Testis (tissue), 3 donors: ENCODE data around the gene NFIL3. TPM values are rescaled to one million over a fixed set of nuclear protein-coding genes. Genes with fewer than 3 reads are reported as not detected.

Source experiments
- DNase-seq: peaks from one replicate; pipeline ENCODE4 v3.0.0-alpha.2; 2019
- H3K27ac ChIP-seq, 2 donors: fragments of 200-600 bp; sonication (generic); one replicate each; pipeline ENCODE4 v1.5.1; 2019
- H3K27me3 ChIP-seq: fragments of 200-600 bp; sonication (generic); one replicate; pipeline ENCODE4 v1.5.1; 2019
- H3K36me3 ChIP-seq: fragments of 200-600 bp; sonication (generic); one replicate; pipeline ENCODE4 v1.5.1; 2017; ENCODE audit warnings: low read depth; ENCODE audit errors: missing control alignments
- H3K4me1 ChIP-seq: fragments of 200-600 bp; sonication (generic); one replicate; pipeline ENCODE4 v1.5.1; 2019
- H3K4me3 ChIP-seq, 2 donors: fragments of 200-600 bp; sonication (generic); one replicate each; pipeline ENCODE4 v1.5.1; 2017 to 2019
- H3K9me3 ChIP-seq: fragments of 200-600 bp; sonication (generic); one replicate; pipeline ENCODE4 v1.5.1; 2017
- POLR2A ChIP-seq: fragments of 450-650 bp; IDR thresholded peaks from one replicate; pipeline ENCODE4 v1.6.1; 2017; ENCODE audit warnings: antibody characterized with exemption, mild to moderate bottlenecking, moderate library complexity
- WGBS, 2 donors: methylation state at CpG; one replicate each; pipeline ENCODE4 v1.1.5; 2018; 5-methylcytosine and 5-hydroxymethylcytosine counted together
- intact Hi-C: fragments of 100-400 bp; cut with DNase I; formaldehyde crosslinking; loops from one replicate; pipeline ENCODE4 v1.15.1; 2023; ENCODE audit warnings: low total_unique reads
- polyA plus RNA-seq: library from polyadenylated mRNA; stranded (reverse); fragments of 350-450 nt; fragmentation: Illumina TruSeq; extraction: RNeasy Lipid Tissue Mini Kit (QIAGEN cat#74804); gene quantifications from one replicate; pipeline ENCODE4 v1.2.3, GENCODE V29; 2014; ENCODE audit warnings: low read depth, low replicate concordance; ENCODE audit not compliant: insufficient read depth
- total RNA-seq, 2 donors: library from RNA; depleted of rRNA; stranded (reverse); fragments of >200 nt; gene quantifications; one replicate each; pipeline ENCODE4 v1.2.3, GENCODE V29; 2016
- TF ChIP-seq, protein P1 (sequence below), 3 experiments: fragments of 450-650 bp in 2 of 3; fragments of 200-600 bp in 1 of 3; sonication (generic) in 1 of 3; IDR thresholded peaks; one replicate each; pipeline ENCODE4 v1.5.1; 2016 to 2019; ENCODE audit warnings: antibody characterized with exemption in 3 of 3, mild to moderate bottlenecking in 2 of 3, moderate library complexity in 1 of 3

The NFIL3 gene
- total and polyA plus RNA-seq, 3 donors from 2014 or later, result 25.3 to 34.8 (median 30.5) TPM

DNA sequence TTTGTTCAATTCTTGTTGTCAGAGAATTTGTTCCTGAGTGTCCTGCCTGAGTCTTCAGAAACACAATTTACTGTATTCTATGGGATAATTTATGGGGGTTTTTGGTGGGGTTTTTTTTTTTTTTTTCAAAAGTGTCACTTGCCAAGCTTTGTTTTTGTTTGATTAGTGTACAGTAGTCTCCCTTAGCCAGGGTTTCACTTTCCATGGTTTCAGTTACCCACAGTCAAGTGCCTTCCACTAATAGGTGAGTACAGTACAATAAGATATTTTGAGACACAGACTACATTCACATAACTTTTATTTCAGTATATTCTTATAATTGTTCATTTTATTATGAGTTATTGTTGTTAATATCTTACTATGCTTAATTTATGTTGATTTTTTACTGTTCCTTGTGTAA lies 36.9 kb downstream of the NFIL3 start:
- no peak for DNase-seq
- intact Hi-C loops, result no loop called here
- Histone ChIP-seq H3K4me1 (no peaks in the 10 kb centered on the region), H3K27ac (no peak overlapping the region), H3K9me3 (no peaks in the 10 kb centered on the region), H3K36me3 (no peaks in the 10 kb centered on the region), H3K27me3 (no peaks in the 10 kb centered on the region), H3K4me3 (no peak overlapping the region)
- TF ChIP-seq, protein P1, sequence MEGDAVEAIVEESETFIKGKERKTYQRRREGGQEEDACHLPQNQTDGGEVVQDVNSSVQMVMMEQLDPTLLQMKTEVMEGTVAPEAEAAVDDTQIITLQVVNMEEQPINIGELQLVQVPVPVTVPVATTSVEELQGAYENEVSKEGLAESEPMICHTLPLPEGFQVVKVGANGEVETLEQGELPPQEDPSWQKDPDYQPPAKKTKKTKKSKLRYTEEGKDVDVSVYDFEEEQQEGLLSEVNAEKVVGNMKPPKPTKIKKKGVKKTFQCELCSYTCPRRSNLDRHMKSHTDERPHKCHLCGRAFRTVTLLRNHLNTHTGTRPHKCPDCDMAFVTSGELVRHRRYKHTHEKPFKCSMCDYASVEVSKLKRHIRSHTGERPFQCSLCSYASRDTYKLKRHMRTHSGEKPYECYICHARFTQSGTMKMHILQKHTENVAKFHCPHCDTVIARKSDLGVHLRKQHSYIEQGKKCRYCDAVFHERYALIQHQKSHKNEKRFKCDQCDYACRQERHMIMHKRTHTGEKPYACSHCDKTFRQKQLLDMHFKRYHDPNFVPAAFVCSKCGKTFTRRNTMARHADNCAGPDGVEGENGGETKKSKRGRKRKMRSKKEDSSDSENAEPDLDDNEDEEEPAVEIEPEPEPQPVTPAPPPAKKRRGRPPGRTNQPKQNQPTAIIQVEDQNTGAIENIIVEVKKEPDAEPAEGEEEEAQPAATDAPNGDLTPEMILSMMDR (IDR thresholded peaks at IDR 0.05), result no peak
- TF ChIP-seq POLR2A, result no peak

DNA sequence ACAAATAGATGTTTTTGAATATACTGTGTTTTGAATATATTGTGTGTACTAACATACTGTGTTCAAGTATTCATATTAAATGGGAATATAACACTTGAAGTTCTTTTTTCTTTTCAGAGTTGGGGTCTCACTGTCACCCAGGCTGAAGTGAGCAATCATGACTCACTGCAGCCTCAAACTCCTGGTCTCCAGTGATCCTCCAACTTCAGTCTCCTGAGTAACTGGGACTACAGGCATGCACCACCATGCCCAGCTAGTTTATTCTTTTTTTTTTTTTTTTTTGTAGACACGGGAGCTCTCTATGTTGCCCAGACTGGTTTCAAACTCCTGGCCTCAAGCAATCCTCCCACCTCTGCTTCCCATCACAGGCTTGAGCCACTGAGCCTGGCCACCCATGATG lies 38.7 kb downstream of the NFIL3 start:
- Histone ChIP-seq H3K27me3 (no peaks in the 10 kb centered on the region), H3K36me3 (no peaks in the 10 kb centered on the region), H3K4me1 (no peaks in the 10 kb centered on the region), H3K27ac (no peak overlapping the region), H3K9me3 (no peaks in the 10 kb centered on the region), H3K4me3 (no peak overlapping the region)
- intact Hi-C loops, result no loop called here
- no peak for DNase-seq
- WGBS, 2 donors, result 79 to 80% methylated on average over 1 of the region's 1 CpG
- TF ChIP-seq, protein P1 (IDR thresholded peaks at IDR 0.05), result no peak
- no peak for TF ChIP-seq POLR2A

GRCh38 chr9:91383577-91383976 lies 40.1 kb downstream of the NFIL3 start:
- TF ChIP-seq, protein P1 (IDR thresholded peaks at IDR 0.05), result no peak
- no peak for TF ChIP-seq POLR2A
- no peak for DNase-seq
- Histone ChIP-seq H3K4me1 (no peaks in the 10 kb centered on the region), H3K9me3 (no peaks in the 10 kb centered on the region), H3K27me3 (no peaks in the 10 kb centered on the region), H3K4me3 (no peak overlapping the region), H3K27ac (no peak overlapping the region), H3K36me3 (no peaks in the 10 kb centered on the region)
- intact Hi-C loops, result no loop called here

DNA sequence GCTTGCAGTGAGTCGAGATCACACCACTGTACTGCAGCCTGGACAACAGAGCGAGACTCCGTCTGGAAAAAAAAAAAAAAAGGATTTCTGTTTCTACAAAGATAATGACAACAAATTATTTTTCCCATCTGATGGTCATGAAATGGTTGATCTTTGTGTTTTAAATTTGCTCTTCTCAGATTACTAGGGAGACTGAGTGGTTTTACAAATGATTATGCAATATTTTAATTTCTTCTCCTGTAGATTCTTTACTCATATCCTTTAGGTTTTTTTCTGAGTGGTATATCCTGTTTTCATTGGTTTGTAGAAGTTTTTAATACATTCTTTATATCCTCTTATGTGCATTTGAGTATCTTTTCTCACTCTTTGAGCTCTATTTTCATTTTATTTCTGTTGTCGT lies 41.3 kb downstream of the NFIL3 start:
- DNase-seq, result no peak
- TF ChIP-seq, protein P1 (IDR thresholded peaks at IDR 0.05), result no peak
- no peak for TF ChIP-seq POLR2A

DNA sequence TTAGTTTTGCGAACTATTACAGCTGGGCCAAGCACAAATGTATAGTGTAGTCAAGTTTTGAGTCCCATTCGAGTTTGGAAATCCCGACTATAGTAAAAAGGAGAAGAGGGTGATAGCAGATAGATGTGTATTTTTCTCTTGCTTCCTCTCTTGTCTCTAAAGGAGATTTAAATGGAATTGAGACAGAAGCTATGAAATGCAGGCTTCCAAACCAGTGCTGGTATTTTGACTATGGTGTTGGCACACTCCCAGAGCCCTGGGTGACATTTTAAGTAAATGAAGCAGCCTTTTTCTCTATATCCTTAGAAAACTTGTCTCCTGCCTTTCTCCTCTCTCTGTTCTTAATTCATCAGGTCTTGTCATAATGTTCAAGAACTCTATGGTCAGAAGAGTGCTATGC lies 44.2 kb downstream of the NFIL3 start:
- no peak overlapping the region for H3K27ac ChIP-seq
- TF ChIP-seq, protein P1 (IDR thresholded peaks at IDR 0.05), result no peak
- no peak for TF ChIP-seq POLR2A
- H3K9me3 ChIP-seq, result no peaks in the 10 kb centered on the region
- no peaks in the 10 kb centered on the region for H3K4me1 ChIP-seq
- intact Hi-C loops, result no loop called here
- H3K4me3 ChIP-seq, result no peak overlapping the region
- 76 to 83% methylated on average over 3 of the region's 3 CpGs for WGBS, 2 donors
- DNase-seq, result no peak
- no peaks in the 10 kb centered on the region for H3K27me3 ChIP-seq
- no peaks in the 10 kb centered on the region for H3K36me3 ChIP-seq

More for the DNA sequence above, 41.3 kb downstream of the NFIL3 start:
- no peaks in the 10 kb centered on the region for H3K9me3 ChIP-seq
- H3K36me3 ChIP-seq, result no peaks in the 10 kb centered on the region
- no peak overlapping the region for H3K27ac ChIP-seq
- H3K4me1 ChIP-seq, result no peaks in the 10 kb centered on the region
- H3K4me3 ChIP-seq, result no peak overlapping the region
- no peaks in the 10 kb centered on the region for H3K27me3 ChIP-seq
- intact Hi-C loops, result no loop called here
- 93 to 96% methylated on average over 4 of the region's 4 CpGs for WGBS, 2 donors
